ENCODE measurements around the gene BACE2.

- no peak for TF ChIP-seq CTCF (IDR thresholded peaks at IDR 0.05; ENCODE audit: low read depth, low read length, missing input control)
- TF ChIP-seq MAX (IDR thresholded peaks at IDR 0.05) = no peak
- TF ChIP-seq HNF4G (IDR thresholded peaks at IDR 0.05) = no peak
- TF ChIP-seq JUND (IDR thresholded peaks at IDR 0.05) = no peak
Observed at GRCh38 chr21:41319273-41319672, 151.3 kb downstream of the BACE2 start.

All from liver (tissue), 3 donors.